HG03521 (cell line): Measurements from ENCODE around the gene CLEC2D.
"Not testable (repeated sequence)": the region's sequence is repeated elsewhere in the genome, so short reads cannot be mapped to it uniquely, and the experiment has no call there.

Source experiments
- ATAC-seq: cut with Tn5 transposase; IDR thresholded peaks from one replicate; pipeline ENCODE4 v1.9.1; 2021; ENCODE audit warnings: mild to moderate bottlenecking, moderate library complexity; ENCODE audit not compliant: unreplicated experiment

The CLEC2D gene

DNA sequence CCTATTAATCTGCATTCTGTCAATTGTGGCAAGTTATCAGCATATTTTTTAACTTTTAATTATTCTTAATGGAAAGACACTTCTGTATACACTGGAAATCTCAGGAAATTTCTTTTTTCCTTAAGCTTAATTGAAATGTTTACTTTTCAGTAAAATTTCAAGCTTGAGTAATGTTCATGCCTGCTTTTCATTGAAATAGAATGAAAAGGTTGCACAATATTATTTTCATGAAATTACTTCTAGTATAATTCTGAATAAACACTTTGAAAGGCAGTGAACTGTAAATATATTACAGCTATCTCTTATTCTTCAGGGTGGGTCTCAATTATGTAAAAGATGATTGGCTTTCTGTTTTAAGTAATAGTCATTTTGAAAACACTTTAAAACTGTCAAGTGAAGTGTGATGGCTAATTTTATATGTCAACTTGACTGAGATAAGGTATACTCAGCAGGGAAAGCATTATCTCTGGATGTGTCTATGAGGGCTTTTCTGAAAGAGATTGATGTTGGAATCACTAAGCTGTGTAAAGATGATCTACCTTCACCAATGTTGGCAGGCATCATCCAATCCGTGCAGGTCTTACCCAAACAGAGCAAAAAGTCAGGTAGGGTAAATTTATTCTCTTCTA is 29.9 kb downstream of the CLEC2D start:
- no peak for ATAC-seq

GRCh38 chr12:9699898-9700605 is 30.5 kb downstream of the CLEC2D start:
- no peak for ATAC-seq

- ATAC-seq: no peak
These were observed 31.1 kb downstream of the CLEC2D start for GRCh38 chr12:9700606-9700956.

DNA sequence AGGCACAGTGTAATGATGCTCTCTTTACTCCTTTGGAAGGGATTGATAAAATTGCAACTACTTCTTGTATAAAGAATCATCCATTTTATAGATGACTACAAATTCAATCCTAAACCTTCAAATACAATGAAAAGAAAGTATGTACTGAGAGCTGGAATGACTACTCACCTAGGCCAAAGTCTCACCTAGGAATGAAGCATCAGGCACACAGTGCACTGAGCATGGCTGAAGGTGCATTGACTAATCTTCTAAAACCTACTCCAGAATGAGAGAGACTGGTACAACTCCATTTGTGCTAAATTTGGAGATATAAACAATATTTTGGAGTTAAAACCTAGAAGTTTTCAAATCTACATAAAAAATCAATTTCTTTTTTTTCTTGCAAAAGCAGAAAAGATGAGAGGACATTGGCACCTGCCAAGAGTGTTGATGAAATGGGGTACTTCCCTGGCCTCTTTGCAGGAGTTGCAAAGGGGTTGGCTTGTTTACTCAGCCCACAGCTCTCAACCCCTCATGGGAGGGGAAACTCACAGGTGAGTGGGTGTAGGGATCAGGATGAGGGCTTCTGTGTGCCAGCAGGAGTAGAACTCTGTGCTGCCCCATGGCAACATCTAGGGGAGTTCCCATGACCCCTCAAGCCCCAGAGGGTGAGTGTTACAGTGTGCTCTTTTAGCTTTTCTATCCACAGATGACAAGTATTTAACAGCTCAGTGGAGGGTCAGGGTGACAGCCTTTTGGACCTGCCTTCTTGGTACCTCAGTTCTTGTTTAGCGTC is 32.1 kb downstream of the CLEC2D start:
- no peak for ATAC-seq

DNA sequence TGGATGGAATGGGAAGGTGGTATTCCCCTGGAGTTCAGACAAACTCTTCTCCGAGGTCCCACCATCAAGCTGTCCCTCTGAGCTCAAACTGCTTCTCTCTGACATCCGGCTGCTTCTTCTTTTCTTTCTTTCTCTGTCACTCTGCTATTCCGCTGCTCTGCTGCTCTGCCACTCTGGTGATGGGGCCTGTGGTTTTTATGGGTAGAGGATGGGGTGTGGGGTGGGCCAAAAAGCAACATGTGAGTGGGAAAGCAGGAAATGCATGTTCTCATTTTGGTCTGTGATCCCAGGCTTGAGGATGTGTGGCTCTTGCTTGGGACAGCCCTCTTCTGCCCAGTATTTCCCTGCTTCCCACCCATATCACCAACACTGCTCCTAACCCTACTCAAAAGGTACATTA is 32.7 kb downstream of the CLEC2D start:
- no peak for ATAC-seq

DNA sequence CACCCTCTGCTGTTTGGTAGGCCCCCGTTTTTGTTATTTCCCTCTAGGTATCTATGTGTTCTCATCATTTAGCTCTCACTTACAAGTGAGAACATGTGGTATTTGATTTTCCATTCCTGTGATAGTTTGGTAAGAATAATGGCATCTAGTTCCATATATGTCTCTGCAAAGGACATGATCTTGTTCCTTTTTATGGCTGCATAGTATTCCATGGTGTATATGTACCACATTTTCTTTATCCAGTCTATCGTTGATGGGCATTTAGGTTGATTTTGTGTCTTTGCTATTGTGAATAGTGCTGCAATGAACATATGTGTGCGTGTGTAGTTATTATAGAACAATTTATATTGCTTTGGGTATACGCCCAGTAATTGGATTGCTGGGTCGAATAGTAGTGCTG is 35.0 kb downstream of the CLEC2D start:
- not testable (repeated sequence) for ATAC-seq

DNA sequence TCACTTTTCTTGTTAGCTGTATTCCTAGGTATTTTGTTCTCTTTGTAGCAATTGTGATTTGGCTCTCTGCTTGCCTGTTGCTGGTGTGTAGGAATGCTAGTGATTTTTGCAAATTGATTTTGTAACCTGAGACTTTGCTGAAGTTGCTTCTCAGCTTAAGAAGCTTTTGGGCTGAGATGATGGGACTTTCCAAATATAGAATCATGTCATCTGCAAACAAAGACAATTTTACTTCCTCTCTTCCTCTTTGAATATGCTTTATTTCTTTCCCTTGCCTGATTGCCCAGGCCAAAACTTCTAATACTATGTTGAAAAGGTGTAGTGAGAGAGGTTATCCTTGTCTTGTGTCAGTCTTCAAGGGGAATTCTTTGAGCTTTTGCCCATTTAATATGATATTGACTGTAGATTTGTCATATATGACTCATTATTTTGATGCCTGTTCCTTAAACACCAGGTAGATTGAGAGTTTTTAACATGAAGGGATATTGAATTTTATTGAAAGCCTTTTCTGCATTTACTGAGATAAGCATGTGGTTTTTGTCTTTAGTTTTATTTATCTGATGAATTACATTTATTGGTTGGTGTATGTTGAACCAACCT is 36.7 kb downstream of the CLEC2D start:
- no peak for ATAC-seq

GRCh38 chr12:9707356-9707755 is 37.8 kb downstream of the CLEC2D start:
- ATAC-seq: no peak

GRCh38 chr12:9707864-9708808 is 38.6 kb downstream of the CLEC2D start:
- ATAC-seq: no peak

DNA sequence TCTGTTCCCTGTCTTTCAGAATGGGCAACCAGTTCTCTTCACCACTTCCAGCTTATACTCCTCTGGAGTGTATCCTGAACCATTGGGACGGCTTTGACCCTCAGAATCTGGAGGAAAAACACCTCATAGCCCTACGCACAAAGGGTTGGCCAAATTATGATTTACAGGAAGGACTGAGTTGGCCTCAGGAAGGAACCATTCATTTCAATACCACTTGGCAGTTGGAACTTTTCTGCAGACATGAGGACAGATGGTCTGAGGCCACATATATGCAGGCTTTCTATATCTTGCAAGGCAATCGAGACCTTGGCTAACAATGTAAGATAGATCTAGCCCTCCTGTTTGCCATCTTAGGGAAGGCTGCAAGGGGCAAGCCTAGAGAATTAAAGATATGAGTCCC is 39.3 kb downstream of the CLEC2D start:
- ATAC-seq: no peak

GRCh38 chr12:9710584-9711375 is 41.3 kb downstream of the CLEC2D start:
- ATAC-seq: no peak

GRCh38 chr12:9711664-9712063 is 42.2 kb downstream of the CLEC2D start:
- no peak for ATAC-seq

DNA sequence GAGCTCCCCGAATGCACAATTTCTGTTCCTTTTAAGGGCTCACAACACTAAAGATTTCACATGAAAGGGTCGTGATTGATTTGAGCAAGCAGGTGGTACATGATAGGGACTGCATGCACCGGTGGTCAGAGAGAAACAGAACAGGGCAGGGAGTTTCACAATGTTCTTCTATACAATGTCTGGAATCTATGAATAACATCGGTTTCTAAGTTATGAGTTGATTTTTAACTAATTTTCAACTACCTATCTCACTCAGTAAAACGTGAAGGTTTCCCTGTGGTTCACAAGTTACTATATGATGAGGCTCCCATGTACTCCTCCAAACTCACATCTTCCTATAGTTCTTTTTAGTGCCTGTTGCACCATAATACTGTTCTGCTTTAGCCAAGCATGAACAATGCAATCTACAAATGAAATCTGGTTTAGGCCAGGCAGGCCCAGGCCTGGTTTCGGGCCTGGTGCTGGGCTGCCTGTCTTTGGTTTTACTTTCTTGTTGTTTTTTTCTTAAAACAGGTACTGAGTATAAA is 43.6 kb downstream of the CLEC2D start:
- ATAC-seq: peak; percentile 57

DNA sequence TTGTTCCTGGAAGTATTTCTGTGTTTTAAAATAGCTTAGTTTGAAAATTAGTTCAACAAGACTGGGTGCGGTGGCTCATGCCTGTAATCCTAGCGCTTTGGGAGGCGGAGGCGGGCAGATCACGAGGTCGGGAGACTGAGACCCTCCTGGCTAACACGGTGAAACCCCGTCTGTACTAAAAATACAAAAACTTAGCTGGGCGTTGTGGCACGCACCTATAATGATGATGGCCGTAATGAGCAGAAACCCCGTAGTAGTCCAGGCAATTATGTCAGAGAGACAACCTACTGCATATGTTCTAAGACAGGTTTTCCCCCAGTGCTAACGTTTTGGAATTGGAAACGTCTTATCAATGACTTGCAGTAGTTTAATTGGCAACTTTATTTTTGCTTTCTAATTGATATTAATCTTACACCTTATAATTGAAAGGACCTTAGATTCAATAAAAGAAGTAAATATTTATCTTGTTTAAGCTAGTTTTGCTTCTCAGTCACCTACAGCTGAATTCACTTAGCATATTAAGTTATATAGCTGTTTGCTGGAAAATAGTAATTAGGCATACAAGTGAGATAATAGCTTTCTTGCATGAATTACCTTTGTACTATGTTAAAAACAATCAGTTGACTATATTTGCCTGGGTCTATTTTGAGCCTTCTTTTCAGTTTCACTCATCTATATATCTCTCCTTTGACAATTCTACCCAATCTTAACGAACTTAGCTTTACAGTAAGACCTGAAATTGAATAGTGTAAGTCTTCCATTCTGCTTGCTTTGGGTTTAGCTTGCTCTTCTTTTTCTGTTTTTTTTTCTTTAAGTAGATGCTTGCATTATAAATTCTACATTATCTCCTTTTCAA is 47.8 kb downstream of the CLEC2D start:
- no peak for ATAC-seq

GRCh38 chr12:9718968-9719367 is 49.5 kb downstream of the CLEC2D start:
- ATAC-seq: no peak

DNA sequence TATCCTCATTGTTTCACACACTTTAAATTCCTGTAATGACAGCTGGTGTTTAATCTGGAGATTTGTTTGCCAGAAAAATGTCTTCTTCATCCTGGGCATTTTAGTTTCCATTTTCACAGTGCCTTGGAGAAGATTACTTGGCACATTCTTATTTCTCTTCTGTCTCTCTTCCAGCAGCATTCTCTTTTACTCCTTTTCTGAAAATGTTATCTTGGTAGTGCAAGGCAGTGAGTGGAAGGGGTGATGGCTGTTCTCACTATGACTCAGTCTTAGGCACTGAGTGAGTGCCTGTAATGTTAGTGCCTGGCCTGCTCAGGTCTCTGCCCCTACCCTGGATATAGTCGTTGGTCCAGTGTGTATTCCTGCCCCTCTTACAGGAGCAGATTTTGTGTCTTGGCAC is 50.3 kb downstream of the CLEC2D start:
- ATAC-seq: no peak

DNA sequence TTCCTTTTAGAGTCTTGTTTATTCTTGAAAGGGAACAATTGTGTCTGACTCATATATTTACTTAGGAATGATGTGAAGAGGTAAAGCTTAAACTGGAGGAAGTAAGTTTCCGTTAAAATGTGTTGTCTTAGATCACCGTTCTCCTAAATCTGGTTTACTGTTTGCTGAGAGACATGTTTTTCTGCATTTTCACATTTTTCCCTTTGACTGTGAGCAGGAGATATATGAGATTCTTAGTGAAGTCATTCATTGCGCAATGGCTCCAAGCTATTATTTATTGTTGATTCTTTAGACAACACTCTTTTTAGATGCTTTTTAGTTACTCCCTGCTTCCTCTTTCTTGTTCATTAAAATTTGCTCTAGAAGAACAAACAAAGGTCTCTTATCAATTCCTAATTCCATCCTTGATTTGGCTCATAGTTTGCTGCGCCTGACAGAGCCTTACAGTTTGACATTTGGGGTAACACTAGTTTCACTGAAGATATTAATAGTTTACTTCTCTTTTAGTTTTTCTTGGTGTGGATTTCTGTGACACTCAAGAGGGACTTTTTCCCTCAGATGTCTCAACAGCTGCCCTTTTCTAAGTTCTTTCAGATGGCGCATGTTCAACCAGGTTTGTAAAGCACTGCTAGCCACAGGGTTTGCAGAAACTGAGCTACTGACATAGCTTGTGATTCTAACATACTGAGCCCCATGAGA is 52.0 kb downstream of the CLEC2D start:
- peak; percentile 50 for ATAC-seq

DNA sequence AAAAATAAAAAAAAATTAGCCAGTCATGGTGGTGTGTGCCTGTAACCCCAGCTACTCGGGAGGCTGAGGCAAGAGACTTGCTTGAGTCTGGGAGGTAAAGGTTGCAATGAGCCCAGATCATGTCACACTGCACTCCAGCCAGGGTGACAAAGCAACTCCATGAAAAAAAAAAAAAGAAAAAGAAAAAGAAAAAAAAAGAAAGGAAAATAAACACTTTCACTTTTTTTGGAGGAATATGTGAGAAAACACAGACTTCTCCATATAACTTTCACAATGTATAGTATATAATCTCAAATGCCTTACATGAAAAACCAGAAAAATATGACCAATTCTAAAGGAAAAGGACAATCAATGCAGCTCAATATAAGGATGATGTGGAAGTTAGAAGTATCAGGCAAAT is 54.5 kb downstream of the CLEC2D start:
- no peak for ATAC-seq
